GM12878 (cell line): Measurements from ENCODE around the gene ABHD8.

ENCODE experiments used
- ATF2 ChIP-seq: IDR thresholded peaks from 2 replicates; pipeline ENCODE4 v1.6.1; 2012; ENCODE audit warnings: low read length, inconsistent platforms
- ATF3 ChIP-seq: IDR thresholded peaks from 2 replicates; pipeline ENCODE4 v1.6.1; 2011; ENCODE audit warnings: low read depth, mild to moderate bottlenecking, low read length, moderate library complexity, borderline replicate concordance; ENCODE audit errors: extremely low read depth
- CBX5 ChIP-seq: sonication (generic); IDR thresholded peaks from 2 replicates; pipeline ENCODE4 v1.6.1; 2016; ENCODE audit warnings: low read depth, moderate library complexity, mild to moderate bottlenecking, inconsistent platforms
- ZNF274 ChIP-seq: IDR thresholded peaks from one replicate; pipeline ENCODE4 v1.8.0; 2011; ENCODE audit not compliant: insufficient read length, insufficient read depth

- TF ChIP-seq ATF2 (no peak), ZNF274 (no peak), CBX5 (no peak), ATF3 (no peak)
Measured at GRCh38 chr19:17312189-17313113, 9.2 kb upstream of the ABHD8 start.
